Measurements from ENCODE around the gene IGFL1.

DNA sequence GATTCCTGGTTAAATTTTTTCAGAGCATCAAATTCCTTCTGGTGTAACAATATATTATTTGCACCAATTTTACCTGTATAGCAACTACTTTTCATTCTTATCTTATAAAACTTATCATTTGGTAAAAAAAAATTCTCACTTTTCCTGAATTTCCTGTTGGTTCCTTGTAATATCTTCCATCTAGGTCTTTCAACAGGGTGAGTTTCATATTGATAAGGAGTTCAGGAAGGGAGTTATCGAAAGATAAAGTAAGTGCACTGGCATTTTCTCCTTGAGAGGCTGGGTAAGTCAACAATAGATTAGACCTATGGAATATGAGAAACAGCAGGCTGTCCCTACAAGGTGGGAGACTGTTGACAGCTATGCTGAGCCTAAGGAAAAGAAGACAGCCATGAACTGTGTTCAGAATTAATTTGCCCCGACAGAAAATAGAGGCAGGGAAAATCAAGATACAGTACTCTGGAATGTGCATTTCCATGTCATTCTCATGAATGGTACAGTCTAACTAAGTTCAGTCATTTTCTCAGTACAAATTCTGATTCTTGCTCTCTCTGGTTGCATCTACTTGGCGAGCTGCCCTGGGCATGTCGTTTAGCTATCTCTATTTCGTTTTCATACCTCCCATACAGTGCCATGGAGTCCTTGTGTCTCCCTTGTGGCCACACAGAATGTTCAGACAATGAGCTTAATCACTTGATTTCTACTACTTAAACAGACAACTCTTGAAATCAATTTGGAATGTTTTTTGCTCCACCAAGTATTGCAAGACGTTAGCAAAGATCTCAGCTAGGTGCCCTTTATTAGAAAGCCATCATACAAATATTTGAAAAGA is 9.9 kb downstream of the IGFL1 start:
- TF ChIP-seq CTCF (IDR thresholded peaks at IDR 0.05) (no peak), EP300 (IDR thresholded peaks at IDR 0.05) (no peak), POLR2AphosphoS5 (IDR thresholded peaks at IDR 0.05) (no peak), POLR2A (IDR thresholded peaks at IDR 0.05; ENCODE audit: low read depth) (no peak)
